Endodermal cell (in vitro differentiated cells): Measurements from ENCODE around the gene AKAP11. TPM values are rescaled to one million over a fixed set of nuclear protein-coding genes. Genes with fewer than 3 reads are reported as not detected.

ENCODE experiments used
- DNase-seq: peaks from one replicate; pipeline ENCODE4 v3.0.0-alpha.2; 2017
- H3K27ac ChIP-seq: 2 replicates; pipeline ENCODE4 v1.5.1; 2013; ENCODE audit warnings: mild to moderate bottlenecking, low read depth, low read length, moderate library complexity
- H3K27me3 ChIP-seq: 2 replicates; pipeline ENCODE4 v1.6.1; 2013; ENCODE audit warnings: mild to moderate bottlenecking, low read length, moderate library complexity; ENCODE audit not compliant: insufficient read depth, control insufficient read depth, poor library complexity, severe bottlenecking
- H3K36me3 ChIP-seq: 2 replicates; pipeline ENCODE4 v1.7.0; 2013; ENCODE audit warnings: mild to moderate bottlenecking, low read length, moderate library complexity; ENCODE audit not compliant: control insufficient read depth, insufficient read depth
- H3K4me1 ChIP-seq: one replicate; pipeline ENCODE4 v1.7.0; 2013; ENCODE audit warnings: low read length; ENCODE audit not compliant: control insufficient read depth, insufficient read depth
- H3K4me3 ChIP-seq: 2 replicates; pipeline ENCODE4 v1.5.1; 2013; ENCODE audit warnings: mild to moderate bottlenecking, low read length, moderate library complexity
- H3K9ac ChIP-seq: 2 replicates; pipeline ENCODE4 v1.6.1; 2013; ENCODE audit warnings: mild to moderate bottlenecking, low read length, moderate library complexity; ENCODE audit not compliant: poor library complexity, severe bottlenecking; ENCODE audit errors: extremely low read depth
- H3K9me3 ChIP-seq: 2 replicates; pipeline ENCODE4 v1.6.1; 2013; ENCODE audit warnings: mild to moderate bottlenecking, low read length, moderate library complexity; ENCODE audit not compliant: control insufficient read depth
- H3K27ac Mint-ChIP-seq: 2 replicates; pipeline ENCODE4 v1.8.0; 2020; ENCODE audit warnings: mixed read lengths
- H3K27me3 Mint-ChIP-seq: 2 replicates; pipeline ENCODE4 v1.8.0; 2021; ENCODE audit warnings: mild to moderate bottlenecking, mixed read lengths; ENCODE audit not compliant: insufficient read depth
- H3K36me3 Mint-ChIP-seq: 2 replicates; pipeline ENCODE4 v1.8.0; 2020; ENCODE audit warnings: low read depth, mixed read lengths
- H3K4me1 Mint-ChIP-seq: 2 replicates; pipeline ENCODE4 v1.8.0; 2020; ENCODE audit warnings: mixed read lengths
- H3K4me3 Mint-ChIP-seq: 2 replicates; pipeline ENCODE4 v1.8.0; 2020; ENCODE audit warnings: mild to moderate bottlenecking, moderate library complexity, mixed read lengths
- H3K9me3 Mint-ChIP-seq: 2 replicates; pipeline ENCODE4 v1.8.0; 2020; ENCODE audit warnings: mild to moderate bottlenecking, mixed read lengths
- WGBS, 2 experiments: methylation state at CpG; one replicate each; pipeline versions ENCODE4 v1.1.5 to v1.1.7; 2013; ENCODE audit warnings: missing lambda C conversion rate in 2 of 2, mixed read lengths in 1 of 2; ENCODE audit not compliant: insufficient coverage in 1 of 2, insufficient read length in 1 of 2; 5-methylcytosine and 5-hydroxymethylcytosine counted together
- total RNA-seq, 2 donors: library from RNA; stranded (reverse); fragmentation: NEBNext Ultra II Directional in 1 of 2; extraction: Animal tissue kit (Norgen Biotek cat#: 25700) in 1 of 2; gene quantifications; 2 replicates in 1 of 2; 3 replicates in 1 of 2; pipeline ENCODE4 v1.2.1, GENCODE V29; 2021
- TF ChIP-seq, protein P1 (sequence below): fragments of 200-600 bp; sonication (generic); conservative IDR thresholded peaks from 2 replicates; pipeline ENCODE4 v1.5.0; 2021; ENCODE audit warnings: antibody characterized with exemption, mild to moderate bottlenecking

AKAP11 gene
- total RNA-seq, 2 donors from 2014 or later, result 16.9 to 17.6 TPM

DNA sequence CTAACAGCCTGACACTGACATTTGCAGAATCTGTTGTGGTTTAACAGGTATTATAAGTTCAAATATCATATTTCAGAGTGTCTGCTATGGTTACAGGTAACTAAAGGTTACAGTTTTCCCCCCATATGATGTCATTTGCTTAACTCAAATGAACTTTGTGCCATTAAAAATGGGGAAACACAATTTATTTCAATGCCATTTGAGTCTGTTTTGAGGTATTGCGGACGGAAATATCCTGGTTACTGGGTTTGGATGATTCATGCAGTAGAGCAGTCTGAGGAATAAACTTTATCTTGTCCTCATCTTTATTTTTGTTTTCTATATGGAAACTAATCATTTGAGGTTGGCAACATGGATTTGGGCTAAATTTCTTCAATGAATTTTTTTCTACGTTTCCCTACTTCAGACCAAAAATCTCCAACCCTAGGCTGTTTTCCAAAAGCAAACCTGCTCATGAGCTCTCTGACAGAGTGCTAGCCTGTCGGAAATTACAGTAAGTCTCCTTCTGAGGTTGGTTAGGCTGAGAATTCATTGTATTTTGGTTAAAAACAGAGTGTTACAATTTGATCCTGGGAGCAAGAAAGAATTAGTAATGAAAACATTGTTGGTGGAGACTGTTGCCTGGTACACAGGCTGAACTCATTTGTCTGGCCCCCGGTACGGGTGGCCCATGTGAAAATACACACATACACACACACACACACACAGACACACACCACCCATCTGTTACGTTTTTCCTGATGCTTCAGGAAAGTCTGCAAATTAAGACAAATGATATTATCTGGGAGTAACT lies 66.1 kb downstream of the AKAP11 start:
- H3K27ac ChIP-seq, result no peak overlapping the region
- H3K4me3 Mint-ChIP-seq, result no peak overlapping the region
- H3K4me3 ChIP-seq, result no peak overlapping the region
- peaks cover 6% of the 10 kb centered on the region for H3K4me1 Mint-ChIP-seq
- H3K9ac ChIP-seq, result no peak overlapping the region
- no peak for DNase-seq
- no peaks in the 10 kb centered on the region for H3K36me3 Mint-ChIP-seq
- no peaks in the 10 kb centered on the region for H3K4me1 ChIP-seq
- no peaks in the 10 kb centered on the region for H3K9me3 Mint-ChIP-seq
- H3K36me3 ChIP-seq, result no peaks in the 10 kb centered on the region
- no peak overlapping the region for H3K27ac Mint-ChIP-seq
- H3K9me3 ChIP-seq, result no peaks in the 10 kb centered on the region
- H3K27me3 ChIP-seq, result peaks cover 31% of the 10 kb centered on the region
- TF ChIP-seq, protein P1, sequence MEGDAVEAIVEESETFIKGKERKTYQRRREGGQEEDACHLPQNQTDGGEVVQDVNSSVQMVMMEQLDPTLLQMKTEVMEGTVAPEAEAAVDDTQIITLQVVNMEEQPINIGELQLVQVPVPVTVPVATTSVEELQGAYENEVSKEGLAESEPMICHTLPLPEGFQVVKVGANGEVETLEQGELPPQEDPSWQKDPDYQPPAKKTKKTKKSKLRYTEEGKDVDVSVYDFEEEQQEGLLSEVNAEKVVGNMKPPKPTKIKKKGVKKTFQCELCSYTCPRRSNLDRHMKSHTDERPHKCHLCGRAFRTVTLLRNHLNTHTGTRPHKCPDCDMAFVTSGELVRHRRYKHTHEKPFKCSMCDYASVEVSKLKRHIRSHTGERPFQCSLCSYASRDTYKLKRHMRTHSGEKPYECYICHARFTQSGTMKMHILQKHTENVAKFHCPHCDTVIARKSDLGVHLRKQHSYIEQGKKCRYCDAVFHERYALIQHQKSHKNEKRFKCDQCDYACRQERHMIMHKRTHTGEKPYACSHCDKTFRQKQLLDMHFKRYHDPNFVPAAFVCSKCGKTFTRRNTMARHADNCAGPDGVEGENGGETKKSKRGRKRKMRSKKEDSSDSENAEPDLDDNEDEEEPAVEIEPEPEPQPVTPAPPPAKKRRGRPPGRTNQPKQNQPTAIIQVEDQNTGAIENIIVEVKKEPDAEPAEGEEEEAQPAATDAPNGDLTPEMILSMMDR, result no peak
- H3K27me3 Mint-ChIP-seq, result peaks cover 4% of the 10 kb centered on the region
- 96 to 97% methylated on average over 4 to 7 of the region's 7 CpGs for WGBS, 2 experiments

GRCh38 chr13:42345367-42345766 lies 73.4 kb downstream of the AKAP11 start:
- Mint-ChIP-seq H3K4me3 (no peak overlapping the region), H3K27ac (no peak overlapping the region), H3K9me3 (no peaks in the 10 kb centered on the region), H3K27me3 (no peaks in the 10 kb centered on the region), H3K4me1 (peaks cover 5% of the 10 kb centered on the region), H3K36me3 (no peaks in the 10 kb centered on the region)
- TF ChIP-seq, protein P1, result no peak
- no peaks in the 10 kb centered on the region for H3K9me3 ChIP-seq
- WGBS, 2 experiments, result 100% methylated on average over 2 of the region's 3 CpGs
- H3K27me3 ChIP-seq, result no peaks in the 10 kb centered on the region
- H3K36me3 ChIP-seq, result no peaks in the 10 kb centered on the region
- no peaks in the 10 kb centered on the region for H3K4me1 ChIP-seq
- no peak overlapping the region for H3K4me3 ChIP-seq
- no peak overlapping the region for H3K27ac ChIP-seq
- no peak overlapping the region for H3K9ac ChIP-seq
- no peak for DNase-seq

DNA sequence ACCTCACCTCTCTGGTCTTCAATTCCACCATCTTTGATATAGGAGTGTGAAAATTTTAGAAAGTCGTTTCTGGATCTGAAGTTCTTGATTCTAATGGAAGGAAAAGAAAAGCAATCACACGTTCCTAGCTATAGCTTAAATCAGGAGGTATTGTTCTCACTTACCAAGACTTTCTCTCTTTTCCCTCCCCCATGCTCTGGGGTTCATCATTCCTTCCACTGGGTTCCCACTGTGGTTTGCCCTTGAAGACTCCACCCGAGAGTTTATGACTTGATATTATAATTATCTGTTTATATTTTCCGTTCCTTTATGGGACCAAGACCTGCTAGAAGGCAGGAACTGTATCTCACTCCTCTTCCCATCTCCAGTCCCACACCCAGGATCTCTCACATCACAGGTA lies 76.6 kb downstream of the AKAP11 start:
- 80 to 88% methylated on average over 1 to 2 of the region's 4 CpGs for WGBS, 2 experiments
- no peaks in the 10 kb centered on the region for H3K9me3 ChIP-seq
- DNase-seq, result no peak
- Mint-ChIP-seq H3K27me3 (no peaks in the 10 kb centered on the region), H3K4me3 (no peak overlapping the region), H3K27ac (no peak overlapping the region), H3K36me3 (no peaks in the 10 kb centered on the region), H3K9me3 (no peaks in the 10 kb centered on the region), H3K4me1 (peaks cover 11% of the 10 kb centered on the region)
- H3K27ac ChIP-seq, result no peak overlapping the region
- TF ChIP-seq, protein P1, result no peak
- H3K4me3 ChIP-seq, result no peak overlapping the region
- H3K9ac ChIP-seq, result no peak overlapping the region
- H3K27me3 ChIP-seq, result no peaks in the 10 kb centered on the region
- peaks cover 3% of the 10 kb centered on the region for H3K4me1 ChIP-seq
- no peaks in the 10 kb centered on the region for H3K36me3 ChIP-seq
